HG03460 (cell line): ENCODE measurements around the gene ALPI.

Experiments used
- ATAC-seq: cut with Tn5 transposase; IDR thresholded peaks from one replicate; pipeline ENCODE4 v1.9.1; 2021; ENCODE audit not compliant: unreplicated experiment

Gene ALPI

DNA sequence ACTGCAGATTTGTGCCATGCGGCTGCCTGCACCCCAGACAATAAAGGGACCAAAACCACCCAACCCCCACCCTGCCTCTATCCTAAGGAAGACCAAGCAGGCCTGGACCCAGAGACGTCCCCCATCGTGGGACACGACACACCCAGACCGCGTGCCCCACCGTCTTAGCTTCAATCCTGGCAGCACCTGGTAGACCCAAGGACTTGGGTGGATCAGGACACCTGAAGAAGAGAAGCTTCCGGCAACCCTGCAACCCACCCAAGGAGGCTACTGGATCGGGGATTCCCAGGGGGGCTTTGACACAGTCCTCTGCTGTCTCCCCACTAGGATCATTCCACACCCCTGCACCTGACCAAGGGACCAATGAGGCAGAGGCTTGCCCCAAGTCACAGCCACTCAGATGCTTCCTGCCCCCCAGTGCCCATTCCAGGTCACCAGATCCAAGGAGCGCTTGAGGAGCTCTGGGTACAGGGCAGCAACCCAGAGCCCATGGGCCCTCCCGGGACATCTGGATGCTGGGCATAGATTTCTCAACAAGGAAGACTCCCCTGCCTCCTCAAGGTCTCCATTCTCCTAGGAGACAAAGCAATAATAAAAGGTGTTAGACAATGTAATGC lies 3.6 kb downstream of the ALPI start:
- no peak for ATAC-seq

DNA sequence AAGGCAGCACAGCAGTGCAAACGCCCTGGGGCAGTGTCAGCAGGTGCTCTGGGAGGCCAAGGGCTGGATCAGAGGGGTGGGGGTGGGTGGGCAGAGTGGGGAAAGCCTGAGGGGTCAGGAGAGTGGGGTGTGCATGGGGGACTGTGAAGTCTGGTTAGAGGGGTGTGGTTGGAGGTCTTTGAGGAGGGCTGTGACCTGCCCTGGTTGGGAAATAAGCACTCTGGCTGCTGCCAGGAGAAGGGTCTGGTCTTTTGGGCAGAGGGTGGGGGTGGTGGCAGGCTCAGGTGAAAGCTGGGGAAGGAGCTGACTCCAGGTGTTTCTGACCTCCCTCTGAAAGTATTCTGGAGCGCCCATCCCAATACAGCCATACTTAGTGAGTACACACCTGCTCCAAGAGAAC lies 4.2 kb downstream of the ALPI start:
- ATAC-seq: no peak

DNA sequence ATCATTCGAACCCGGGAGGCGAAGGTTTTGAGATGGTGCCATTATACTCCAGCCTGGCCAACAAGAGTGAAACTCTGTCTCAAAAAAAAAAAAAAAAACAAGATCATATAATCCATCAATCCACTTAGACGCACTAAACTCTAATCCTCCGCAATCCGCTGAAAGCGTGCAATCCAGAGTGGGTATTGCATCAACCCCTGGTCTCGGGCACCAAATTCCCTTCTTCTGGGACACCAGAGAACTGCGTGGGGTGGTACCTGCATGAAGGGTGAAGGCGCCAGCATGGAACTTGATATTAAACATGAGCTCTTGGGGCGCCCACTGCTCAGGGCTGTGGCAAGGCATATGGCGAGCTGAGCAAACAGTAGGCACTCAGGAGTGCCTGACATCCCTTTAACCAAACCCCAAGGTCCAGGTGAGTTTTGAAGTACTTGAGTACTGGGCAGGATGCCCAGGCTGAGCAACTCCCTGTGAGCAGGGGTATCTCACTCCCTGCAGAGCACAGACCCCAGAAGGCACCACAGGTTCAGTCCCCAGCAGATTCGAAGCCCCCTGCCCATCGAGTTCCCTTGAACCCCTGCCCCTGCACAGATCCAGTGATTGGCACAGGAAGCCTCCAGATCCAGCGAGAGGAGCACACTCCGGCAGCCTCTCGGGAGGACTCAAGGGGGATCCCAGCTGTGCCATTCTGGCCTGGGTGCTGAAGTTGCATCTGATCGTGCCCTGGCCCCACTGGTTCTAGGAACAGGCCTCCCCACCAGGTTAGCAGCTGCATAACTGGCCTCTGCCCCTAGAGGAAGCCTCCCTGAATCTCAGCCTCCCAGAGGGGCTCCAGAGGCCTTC lies 8.0 kb downstream of the ALPI start:
- no peak for ATAC-seq

DNA sequence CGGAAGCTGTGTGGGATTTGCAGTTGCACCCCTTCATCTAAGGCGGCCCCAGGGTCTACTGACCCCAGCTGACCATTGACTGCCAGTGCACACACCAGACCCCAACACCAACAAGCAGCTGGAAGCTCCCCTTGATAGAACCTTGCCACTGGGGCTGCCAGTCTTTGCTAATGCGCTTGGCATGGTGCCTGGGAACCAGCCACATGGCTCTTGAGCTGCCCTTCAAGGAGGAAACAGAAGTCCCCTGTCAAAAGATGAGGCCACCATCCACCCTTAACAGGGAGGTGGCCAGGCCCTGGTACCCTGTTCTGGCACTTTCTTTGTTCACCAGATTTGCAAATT lies 8.6 kb downstream of the ALPI start:
- no peak for ATAC-seq

DNA sequence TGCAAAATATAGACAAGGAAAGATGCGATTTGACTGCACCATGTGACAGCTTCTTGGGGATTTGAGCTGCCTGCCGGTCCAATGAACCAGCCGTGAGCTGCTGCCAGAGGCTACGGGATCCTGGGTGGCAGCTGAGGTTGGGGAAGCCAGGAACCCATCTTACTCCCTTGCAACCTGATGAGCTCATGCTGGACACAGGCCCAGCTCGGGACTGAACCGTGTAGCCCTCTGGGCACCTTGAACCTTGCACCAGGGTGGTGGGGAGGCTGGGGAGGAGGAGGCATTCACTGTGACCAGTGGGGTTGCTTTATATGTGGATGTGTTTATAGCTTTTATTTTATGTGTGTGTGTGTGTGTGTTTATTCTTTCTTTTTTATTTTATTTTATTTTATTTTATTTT lies 9.1 kb downstream of the ALPI start:
- no peak for ATAC-seq

DNA sequence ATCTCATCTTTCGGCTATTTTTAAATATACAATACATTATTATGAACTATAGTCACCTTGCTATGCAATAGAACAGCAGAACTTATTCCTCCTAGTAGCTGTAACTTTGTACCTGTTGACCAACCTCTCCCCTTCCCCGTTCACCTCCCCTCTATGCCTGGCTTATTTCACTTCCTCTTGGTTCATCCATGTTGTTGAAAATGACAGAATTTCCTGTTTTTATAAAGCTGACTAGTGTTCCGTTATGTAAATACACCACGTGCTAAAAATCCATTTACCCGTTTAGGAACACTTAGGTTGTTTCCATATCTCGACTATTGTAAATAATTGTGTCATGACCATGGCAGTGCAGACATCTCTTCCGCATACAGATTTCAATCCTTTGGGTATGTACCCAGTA lies 10.3 kb downstream of the ALPI start:
- no peak for ATAC-seq

DNA sequence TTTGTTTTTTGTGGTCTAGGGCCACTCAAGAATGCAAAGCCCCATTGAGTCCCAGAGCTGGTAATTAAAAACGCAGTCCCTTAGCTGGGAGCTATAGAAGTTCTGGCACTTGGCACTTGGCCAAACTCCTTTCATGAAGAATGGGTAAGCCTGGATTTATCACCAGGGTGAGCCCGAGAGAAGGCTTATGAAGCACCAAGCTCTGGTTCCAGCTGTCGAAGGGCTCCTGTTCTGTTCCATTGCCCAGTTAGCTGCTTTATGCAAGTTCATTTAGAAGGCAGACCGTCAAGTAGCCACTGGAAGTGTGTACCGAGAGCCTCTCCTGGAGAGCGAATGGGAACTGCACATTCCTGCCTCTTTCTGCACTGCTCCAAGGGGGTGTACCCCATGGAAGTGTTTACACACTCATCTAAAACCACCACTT lies 17.5 kb downstream of the ALPI start:
- no peak for ATAC-seq

DNA sequence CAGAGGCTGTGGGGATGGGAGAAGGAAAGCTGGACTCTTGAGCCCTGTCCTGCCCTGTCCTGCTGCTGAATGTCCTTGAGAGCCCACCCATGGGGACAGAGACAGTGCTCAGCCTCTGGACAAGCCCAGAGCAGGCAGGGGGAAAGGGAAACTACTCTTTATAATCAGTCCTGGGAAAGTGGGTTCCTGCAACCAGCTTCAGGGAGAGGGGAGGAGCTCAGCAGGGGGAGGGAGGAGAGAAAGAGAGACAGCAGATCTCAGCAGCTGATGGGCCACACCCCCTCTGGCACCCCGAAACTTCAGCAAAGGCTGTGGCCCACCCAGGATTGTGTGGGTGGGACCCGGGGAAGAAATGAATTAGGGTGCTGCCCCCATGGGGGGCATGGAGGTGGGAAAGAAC lies 20.1 kb downstream of the ALPI start:
- no peak for ATAC-seq

DNA sequence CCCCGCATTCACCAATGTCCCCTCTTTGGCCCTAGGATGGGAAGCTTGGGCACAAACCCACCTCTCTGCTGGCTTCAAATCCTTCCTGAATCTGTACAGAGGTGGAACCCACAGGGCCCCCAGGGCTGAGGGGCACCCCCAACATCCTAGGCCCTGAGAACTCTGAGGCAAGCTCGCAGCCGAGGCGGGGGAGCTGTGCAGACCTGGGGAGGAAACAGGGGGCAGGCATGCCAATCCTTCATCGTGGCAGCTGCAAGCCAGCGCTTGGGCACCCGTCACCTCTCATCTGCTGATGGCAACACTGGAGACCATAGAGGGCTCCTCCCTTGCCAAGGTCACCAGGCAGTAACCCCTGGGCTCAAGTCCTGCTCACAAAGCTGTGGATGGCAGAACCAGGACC lies 20.8 kb downstream of the ALPI start:
- ATAC-seq: no peak

DNA sequence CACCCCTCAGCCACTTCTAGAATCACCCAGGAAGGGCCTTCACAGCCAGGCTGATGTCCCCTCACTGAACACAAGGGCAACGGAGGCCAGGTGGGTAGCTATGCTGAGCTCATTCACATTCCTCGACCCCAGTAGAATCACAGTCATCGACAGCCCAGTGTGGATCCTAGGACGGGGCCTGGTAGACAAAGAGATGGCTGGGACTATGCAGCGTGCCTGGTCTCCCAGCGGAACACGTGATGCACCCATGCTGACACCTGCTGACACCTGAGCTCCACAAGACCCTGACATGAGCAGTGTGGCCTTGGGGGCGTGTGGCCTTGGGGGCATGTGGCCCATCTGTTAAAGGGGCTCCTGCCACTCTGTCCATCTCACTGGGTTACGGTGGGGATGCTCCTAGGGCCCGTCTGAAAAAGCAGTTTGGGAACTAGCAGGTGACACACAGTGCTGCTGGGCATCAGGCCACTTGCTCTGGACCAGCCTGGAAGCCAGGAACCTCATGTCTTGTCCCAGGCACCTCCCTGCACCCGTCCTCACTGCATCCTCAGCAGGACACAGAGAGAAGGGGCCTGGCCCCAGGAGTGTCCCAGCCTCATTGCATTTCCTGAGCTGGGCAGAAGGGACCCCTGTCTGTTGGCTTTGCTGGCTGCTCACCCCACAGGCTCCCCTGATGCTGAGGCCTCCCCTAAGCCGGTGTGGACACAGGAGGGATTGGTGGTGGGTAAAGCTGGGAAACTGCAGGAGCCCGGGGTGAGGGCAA lies 22.0 kb downstream of the ALPI start:
- ATAC-seq: no peak

DNA sequence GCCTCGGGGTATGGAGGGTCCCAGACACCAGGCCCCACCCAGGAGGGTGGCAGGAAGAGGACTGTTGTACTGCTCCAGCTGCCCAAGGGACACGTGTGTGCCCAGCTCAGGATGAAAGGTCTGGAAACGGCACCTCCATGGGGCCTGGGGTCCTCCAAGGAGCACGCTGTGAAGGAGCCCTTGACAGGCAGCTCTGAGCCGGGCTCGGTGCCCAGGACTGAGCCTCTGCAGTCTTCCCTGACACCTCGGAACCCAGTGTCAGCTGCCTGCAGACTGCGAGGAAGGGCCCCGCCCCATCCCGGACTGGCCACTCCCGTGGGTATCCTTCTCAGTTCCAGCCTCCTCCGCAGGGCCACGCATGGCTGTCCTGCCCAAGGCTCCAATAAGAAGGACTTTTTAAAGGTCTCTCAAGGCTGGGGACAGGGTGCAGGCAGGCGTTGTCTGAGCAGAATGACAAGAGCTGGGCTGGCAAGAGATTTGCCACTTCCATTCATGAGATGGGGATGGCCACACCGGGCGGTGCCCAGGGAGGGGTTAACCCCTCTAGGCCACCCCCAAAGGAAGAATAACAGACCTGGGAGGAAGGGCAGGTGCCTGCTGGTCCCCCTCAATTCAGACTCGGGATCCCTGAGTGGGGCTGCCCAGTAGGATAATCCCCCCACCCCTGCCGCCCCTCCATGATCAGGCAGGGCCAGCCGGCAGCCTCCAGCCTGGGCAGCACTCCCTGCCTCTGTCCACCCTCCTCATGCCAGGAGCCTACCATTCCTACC lies 22.8 kb downstream of the ALPI start:
- no peak for ATAC-seq

DNA sequence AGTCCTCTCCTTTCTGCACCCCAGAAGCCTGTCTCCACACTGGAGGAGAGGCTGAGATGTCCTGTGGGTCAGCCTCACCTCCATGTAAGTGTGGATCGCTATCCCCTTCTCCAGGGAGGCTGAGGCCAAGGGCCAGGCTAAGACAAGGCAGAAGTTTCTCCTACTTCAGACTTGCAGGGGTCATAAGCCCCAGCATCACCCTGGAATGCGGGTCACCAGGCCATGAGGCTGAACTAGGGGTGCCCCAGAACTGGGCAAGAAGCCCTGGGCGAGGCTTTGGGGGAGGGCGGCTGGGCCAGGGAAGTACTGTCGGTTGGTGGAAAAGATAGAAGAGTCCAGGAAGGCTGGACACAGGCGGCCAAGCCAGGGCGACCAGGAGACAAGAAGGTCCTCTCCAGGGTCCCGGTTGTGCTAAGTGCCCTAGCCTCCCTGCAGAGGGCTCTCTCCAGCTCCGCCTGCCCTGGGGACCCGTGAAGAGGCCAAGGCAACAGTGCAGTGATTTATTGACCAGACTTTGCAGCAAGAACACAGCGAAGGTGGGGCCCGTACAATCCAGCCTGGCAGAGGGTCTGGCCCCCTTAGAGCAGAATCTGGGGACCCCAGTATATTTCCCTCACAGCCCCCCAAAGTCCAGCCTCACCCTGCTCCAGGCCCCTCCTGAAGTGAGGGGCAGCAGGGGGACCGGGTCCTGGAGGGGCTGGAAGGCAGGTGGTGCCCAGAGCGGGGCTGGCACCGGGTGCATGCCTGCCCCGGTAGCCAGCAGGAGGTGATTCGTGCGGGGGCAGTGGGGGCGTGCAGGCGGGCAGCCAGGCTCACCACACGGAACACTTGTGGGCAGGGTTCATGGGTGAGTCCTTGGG lies 23.6 kb downstream of the ALPI start:
- no peak for ATAC-seq

DNA sequence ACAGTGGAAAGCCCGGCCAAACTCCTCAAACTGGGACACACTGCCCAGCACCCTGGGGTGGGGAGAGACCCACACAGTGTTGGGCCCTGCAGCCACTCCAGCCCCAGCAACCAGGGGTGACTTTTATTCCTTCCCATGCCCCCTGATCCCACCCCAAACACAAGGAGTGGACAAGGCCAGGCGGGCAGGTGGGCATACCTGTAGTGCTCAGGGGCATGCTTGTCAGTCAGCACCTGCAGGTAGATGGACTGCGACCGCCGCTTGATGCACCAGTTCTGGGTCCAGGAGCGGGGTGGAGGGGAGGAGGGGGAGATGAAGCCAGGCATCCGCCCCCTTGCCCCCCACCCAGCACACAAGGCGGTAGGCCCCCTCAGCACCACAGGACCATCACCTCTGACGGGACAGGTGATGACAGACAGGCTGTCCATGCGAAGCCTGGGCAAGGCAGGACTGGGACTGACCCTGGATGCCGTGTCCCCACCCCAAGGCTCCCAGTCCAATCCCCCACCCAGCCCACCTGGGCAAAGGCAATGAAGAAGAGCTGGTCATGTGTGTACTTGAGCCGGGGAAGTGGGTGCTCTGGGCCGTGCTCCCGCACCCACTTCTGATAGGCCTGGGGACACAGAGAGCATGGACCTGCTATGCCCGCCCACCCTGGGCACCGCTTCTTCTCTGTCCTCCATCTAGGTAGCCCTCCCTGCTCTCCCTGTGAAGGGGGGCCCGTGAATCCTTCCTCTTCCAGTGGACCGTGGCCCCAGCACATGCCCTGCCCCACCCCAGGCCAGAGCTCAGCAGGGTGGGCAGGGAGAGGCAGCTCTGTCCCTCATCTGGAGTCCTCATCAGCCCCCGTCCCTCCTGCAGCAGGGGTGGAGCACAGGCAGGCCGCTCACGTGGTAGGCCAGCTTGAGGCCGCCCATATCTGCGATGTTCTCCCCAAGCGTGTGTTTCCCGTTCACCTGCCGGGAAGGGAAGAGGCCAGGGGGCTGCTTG lies 24.5 kb downstream of the ALPI start:
- no peak for ATAC-seq

DNA sequence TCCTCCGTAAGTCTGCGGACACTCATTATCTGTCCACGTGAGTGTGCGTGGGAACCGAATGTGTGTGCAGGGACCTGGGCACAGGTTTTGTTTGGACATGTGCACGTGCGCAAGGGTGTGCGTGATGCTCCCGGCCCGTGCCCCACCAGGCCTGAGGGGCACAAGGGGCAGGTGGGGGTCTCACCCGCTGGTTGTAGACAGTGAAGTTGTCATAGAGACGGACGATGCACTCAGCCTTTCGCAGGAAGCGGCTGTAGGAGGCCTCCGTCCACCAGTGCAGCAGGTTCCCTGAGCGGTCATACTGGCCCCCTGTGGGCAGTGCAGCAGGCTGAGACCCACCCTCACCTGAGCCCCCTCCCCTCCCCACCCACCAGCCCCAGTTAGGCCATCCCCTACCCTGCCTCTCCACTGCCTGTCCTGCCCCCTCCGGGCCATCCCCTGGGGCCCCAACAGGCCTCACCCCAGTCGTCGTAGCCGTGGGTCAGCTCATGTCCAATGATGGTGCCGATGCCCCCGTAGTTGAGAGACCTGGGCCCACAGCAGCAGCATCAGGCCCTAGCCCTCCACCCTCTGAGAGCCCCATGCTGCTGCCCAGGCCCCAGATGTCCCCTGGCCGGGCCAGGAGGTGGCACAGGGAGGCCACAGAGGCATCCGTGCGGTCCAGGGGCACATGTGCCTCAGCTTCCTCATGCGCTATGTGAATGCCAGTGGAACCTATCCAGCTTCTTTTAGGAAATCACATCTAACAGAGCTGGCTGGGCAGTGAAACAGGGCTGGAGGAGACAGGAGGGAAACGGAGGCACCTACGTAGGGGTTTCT lies 25.6 kb downstream of the ALPI start:
- ATAC-seq: no peak

DNA sequence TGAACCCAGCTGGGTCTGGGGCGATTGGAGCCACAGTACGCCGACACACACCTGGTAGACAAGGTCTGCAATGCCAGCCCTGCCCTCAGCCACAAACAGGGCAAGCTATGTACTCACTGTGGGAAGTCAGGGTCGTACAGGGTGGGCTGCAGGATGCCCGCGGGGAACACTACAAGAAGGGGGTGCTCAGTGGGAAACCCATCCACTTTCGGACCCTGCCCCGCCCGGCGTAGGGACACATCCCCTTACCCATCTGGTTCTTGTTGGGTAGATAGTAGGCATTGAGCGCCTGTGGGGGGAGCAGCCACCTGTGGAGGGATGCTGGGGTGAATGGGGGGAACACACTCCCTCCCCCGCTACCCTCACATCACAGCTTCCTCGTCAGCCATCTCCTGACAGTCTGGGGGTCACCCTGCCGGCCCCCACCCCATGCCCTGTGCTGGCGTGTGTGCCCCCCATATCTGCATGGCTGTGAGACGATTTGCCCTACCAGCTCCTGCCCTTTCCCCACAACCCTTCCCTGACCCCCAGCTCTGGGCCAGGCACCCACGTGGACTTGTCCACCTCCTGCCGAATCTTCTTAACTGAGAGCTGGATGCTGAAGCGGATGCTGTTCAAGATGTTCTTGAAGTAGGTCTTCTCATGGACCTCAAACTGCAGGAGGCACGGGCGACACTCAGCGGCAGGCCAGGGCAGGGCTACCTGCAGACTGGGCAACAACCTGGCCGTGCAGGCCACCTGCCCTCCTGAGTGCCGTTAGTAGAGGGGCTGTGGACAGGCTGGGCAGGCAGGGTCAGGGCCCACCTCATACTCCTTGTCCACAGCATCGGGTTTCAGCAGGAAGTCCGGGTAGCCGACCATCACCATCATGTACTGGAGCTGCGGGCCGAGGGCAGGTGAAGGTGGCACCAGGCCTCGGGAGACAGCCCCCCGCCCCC lies 26.6 kb downstream of the ALPI start:
- no peak for ATAC-seq

DNA sequence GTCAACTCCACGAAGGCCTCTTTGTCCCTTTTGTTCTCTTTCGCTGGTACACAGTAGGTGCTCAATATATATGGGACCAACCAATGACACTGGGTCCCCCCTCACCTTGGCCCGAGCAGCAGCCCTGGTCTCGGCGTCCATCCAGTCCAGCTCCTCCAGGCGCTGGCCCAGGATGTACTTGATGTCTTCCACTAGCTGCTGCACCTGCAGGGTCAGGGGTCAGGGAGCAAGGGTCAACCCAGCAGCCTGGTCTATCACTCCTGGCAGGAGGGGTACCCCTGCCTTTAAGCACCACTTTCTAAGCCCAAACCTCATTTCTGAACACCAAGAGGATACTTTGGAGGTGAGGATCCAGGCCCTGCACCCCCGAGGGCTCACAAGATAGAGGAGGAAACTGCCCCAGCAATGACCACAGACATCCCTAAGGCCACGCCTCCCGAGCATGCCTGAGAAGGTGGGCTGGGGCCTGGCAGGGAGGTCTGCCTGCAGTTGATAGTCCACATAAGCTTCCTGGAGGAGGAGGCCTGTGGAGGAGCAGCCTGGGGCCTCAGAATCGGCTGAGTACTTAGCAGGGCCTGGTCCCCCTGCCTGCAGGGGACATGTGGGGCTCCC lies 27.5 kb downstream of the ALPI start:
- ATAC-seq: no peak
